AML-193 (cell line): ENCODE results near the gene CREBRF.
"Not testable (repeated sequence)": the region's sequence is repeated elsewhere in the genome, so short reads cannot be mapped to it uniquely, and the experiment has no call there.

Experiments used
- DNase-seq, 2 experiments: peaks; one replicate each; lab custom pipeline; 2025; lab: John Stamatoyannopoulos, UW

Gene CREBRF

GRCh38 chr5:173154619-173155018 lies 98.5 kb downstream of the CREBRF start:
- not testable (repeated sequence) for DNase-seq

GRCh38 chr5:173155912-173156311 lies 99.8 kb downstream of the CREBRF start:
- no peak for DNase-seq

- no peak for DNase-seq
Observed at GRCh38 chr5:173158366-173158765, 102.2 kb downstream of the CREBRF start.

GRCh38 chr5:173159256-173159655 lies 103.1 kb downstream of the CREBRF start:
- DNase-seq = no peak

DNA sequence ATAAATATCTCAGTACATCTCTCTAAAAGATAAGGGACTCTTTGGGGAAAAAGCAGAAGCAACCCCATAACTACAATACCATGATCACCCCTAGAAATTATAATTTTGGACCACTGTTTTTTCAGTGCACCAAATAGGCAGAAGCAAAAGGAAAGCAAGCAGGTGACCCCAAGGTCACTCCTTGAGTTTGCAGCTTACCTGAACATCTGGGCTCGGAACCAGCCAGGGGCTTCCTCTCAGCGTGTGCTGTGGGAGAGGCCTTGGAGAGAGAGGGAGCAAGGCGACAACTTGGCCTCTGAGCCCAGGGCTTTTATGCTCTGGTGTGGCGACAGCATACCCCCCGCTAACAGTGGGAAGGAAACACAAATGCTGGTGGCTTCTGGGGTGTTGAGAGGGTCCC lies 105.0 kb downstream of the CREBRF start:
- no peak for DNase-seq

DNA sequence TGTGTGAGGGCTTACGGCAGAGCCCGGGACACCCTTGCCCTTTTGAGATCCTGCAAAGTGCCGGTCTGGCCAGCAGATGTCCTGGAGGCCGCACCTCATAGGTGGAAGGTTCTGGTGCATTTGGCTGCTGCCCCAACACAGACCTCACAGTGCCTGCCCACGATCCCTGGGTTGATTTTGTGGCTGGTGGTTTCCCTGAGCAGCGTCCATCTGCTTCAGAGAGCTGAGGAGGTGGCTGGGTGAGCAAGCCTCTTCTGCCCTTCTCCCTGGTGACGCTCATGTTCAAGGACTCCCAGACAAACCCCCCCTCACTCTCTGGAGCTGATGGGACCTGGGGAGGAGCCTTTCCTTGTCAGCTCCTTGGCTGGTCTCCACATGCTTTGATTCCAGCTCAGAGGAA lies 107.1 kb downstream of the CREBRF start:
- no peak for DNase-seq

GRCh38 chr5:173165177-173166016 lies 109.2 kb downstream of the CREBRF start:
- DNase-seq = no peak

- no peak for DNase-seq
Observed at GRCh38 chr5:173172166-173172565, 116.0 kb downstream of the CREBRF start.

DNA sequence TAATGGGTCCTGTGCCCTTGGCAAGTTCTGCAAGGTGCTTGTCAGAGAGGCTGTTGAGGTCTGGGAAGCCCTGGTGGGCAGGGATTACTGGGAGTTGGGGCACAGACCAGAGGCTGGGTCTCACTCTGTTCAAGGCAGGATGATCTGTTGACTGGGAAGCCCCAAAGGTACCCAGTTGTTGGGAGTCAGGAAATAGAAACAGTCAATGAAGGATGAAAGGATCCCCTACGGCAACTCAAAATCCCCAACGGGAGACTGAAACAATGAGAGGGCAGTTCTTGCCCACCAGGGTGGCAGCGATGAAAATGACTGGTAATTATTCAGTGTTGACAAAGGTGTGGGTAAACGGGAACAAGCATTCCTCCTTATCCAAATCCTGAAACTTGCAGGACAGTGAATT lies 119.4 kb downstream of the CREBRF start:
- DNase-seq = no peak

DNA sequence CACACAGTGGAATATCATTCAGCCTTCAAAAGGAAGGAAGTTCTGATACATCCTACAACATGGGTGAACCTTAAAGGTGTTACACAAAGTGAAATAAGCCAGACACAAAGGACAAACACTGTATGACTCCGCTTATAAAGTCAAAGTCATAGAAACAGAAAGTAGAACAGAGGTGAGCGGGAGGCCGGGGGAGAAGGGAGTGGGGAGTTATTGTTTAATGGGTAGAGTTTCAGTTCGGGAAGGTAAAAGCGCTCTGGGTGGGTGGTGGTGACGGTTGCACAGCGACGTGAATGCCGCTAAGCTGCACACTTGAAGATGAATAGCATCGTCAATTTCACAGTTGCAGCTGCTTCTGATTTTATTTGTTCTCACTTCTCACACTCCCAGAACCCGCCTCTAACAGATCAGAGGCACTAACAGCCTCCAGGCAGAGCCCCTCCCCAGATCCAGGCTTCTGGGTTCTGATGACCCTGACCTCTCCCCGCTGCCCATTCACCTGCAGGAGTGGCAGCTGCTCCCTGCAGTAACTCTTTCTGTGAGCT lies 122.3 kb downstream of the CREBRF start:
- no peak for DNase-seq

GRCh38 chr5:173180331-173180730 lies 124.2 kb downstream of the CREBRF start:
- no peak for DNase-seq

- DNase-seq = peak in 1 of 2 experiments; percentile 20
Observed at GRCh38 chr5:173187054-173187743, 131.0 kb downstream of the CREBRF start.

- no peak for DNase-seq
Observed at GRCh38 chr5:173188280-173188679, 132.1 kb downstream of the CREBRF start.
